ENCODE data around the gene MTHFSD.
A peak's percentile ranks its signal among the peaks of the same experiment; 100 is the strongest.

- TF ChIP-seq CTCF (optimal IDR thresholded peaks at IDR 0.05 in 1 of 3, IDR thresholded peaks at IDR 0.05 in 1 of 3, conservative IDR thresholded peaks at IDR 0.05 in 1 of 3; ENCODE audit: extremely low read depth in 1 of 3, insufficient read depth in 2 of 3, low read length in 3 of 3) = peak in 2 of 3 experiments; percentile 77 to 83
- TF ChIP-seq EZH2 (IDR thresholded peaks at IDR 0.05; ENCODE audit: low read length) = no peak
Measured at GRCh38 chr16:86575754-86576557, 20.9 kb upstream of the MTHFSD start.
